ENCODE measurements around the gene BLTP1. TPM values are rescaled to one million over a fixed set of nuclear protein-coding genes. Genes with fewer than 3 reads are reported as not detected.
"Not testable (repeated sequence)": the region's sequence is repeated elsewhere in the genome, so short reads cannot be mapped to it uniquely, and the experiment has no call there.

BLTP1 gene
- total RNA-seq, result 80.0 TPM
- long read RNA-seq, full-length matches to known transcripts, result 3 of 26 reads
- long read RNA-seq, partial matches to known transcripts, result 14 of 26 reads
- long read RNA-seq, other reads (novel, unspliced or antisense), result 9 of 26 reads

GRCh38 chr4:122151982-122152710 is at the start of gene BLTP1:
Gene BLTP1, plus strand, starts transcription at chr4:122152331. Its CDS starts 18,317 bp downstream, at chr4:122170648.
- DNase-seq, result peak; percentile 96
- peak; percentile 99 for ATAC-seq
- intact Hi-C loops (cut with DNase I), result no loop called here
- Histone ChIP-seq H3K4me3 (peak within 1 kb of the TSS; percentile 93), H3K27me3 (no peaks in the 10 kb centered on the region), H3K9me3 (no peaks in the 10 kb centered on the region), H3K36me3 (peaks cover 4% of the 10 kb centered on the region), H3K4me1 (peaks cover 13% of the 10 kb centered on the region), H3K27ac (peak within 1 kb of the TSS; percentile 95)
- TF ChIP-seq CTCF (IDR thresholded peaks at IDR 0.05), result no peak

GRCh38 chr4:122104184-122104583 is 47.9 kb upstream of the BLTP1 start:
- TF ChIP-seq CTCF (IDR thresholded peaks at IDR 0.05), result no peak
- H3K27ac ChIP-seq, result no peak overlapping the region
- H3K27me3 ChIP-seq, result no peaks in the 10 kb centered on the region
- H3K36me3 ChIP-seq, result no peaks in the 10 kb centered on the region
- DNase-seq (no peak), ATAC-seq (no peak)
- intact Hi-C loops (cut with DNase I), result no loop called here
- no peak overlapping the region for H3K4me3 ChIP-seq
- H3K9me3 ChIP-seq, result no peaks in the 10 kb centered on the region
- H3K4me1 ChIP-seq, result no peaks in the 10 kb centered on the region

- no peak for ATAC-seq
- H3K4me1 ChIP-seq, result no peaks in the 10 kb centered on the region
- no peaks in the 10 kb centered on the region for H3K9me3 ChIP-seq
- no peak for DNase-seq
- no peak overlapping the region for H3K27ac ChIP-seq
- TF ChIP-seq CTCF (IDR thresholded peaks at IDR 0.05), result no peak
- H3K27me3 ChIP-seq, result no peaks in the 10 kb centered on the region
- intact Hi-C loops (cut with DNase I), result no loop called here
- H3K4me3 ChIP-seq, result no peak overlapping the region
- H3K36me3 ChIP-seq, result no peaks in the 10 kb centered on the region
Measured at GRCh38 chr4:122107680-122108079, 44.5 kb upstream of the BLTP1 start.

GRCh38 chr4:122110304-122110703 is 41.8 kb upstream of the BLTP1 start:
- H3K36me3 ChIP-seq; H3K4me1 ChIP-seq; H3K4me3 ChIP-seq; DNase-seq; H3K9me3 ChIP-seq; ATAC-seq; H3K27me3 ChIP-seq; intact Hi-C loops (cut with DNase I); H3K27ac ChIP-seq: not testable (repeated sequence)

GRCh38 chr4:122117743-122118142 is 34.4 kb upstream of the BLTP1 start:
- Histone ChIP-seq H3K4me1 (no peaks in the 10 kb centered on the region), H3K27me3 (no peaks in the 10 kb centered on the region), H3K4me3 (no peak overlapping the region), H3K27ac (no peak overlapping the region), H3K36me3 (no peaks in the 10 kb centered on the region), H3K9me3 (no peaks in the 10 kb centered on the region)
- intact Hi-C loops (cut with DNase I), result no loop called here
- ATAC-seq (peak; percentile 15), DNase-seq (no peak)
- TF ChIP-seq CTCF (IDR thresholded peaks at IDR 0.05), result no peak

- no peak overlapping the region for H3K4me3 ChIP-seq
- no peak for DNase-seq
- no peaks in the 10 kb centered on the region for H3K9me3 ChIP-seq
- no peaks in the 10 kb centered on the region for H3K4me1 ChIP-seq
- ATAC-seq, result no peak
- no peaks in the 10 kb centered on the region for H3K36me3 ChIP-seq
- TF ChIP-seq CTCF (IDR thresholded peaks at IDR 0.05), result no peak
- intact Hi-C loops (cut with DNase I), result no loop called here
- H3K27ac ChIP-seq, result no peak overlapping the region
- no peaks in the 10 kb centered on the region for H3K27me3 ChIP-seq
Measured at GRCh38 chr4:122118243-122118642, 33.9 kb upstream of the BLTP1 start.
